GM12878 (cell line): Measurements from ENCODE around the gene SPRING1.

Experiments
- CHD2 ChIP-seq: IDR thresholded peaks from 2 replicates; pipeline ENCODE4 v1.6.1; 2011; ENCODE audit warnings: low read depth, low read length, improper control_type of control experiment, borderline replicate concordance
- CHD4 ChIP-seq: fragments of 200-600 bp; sonication (generic); IDR thresholded peaks from 2 replicates; pipeline ENCODE4 v1.6.1; 2016; ENCODE audit warnings: mild to moderate bottlenecking
- NR2C2 ChIP-seq: IDR thresholded peaks from 2 replicates; pipeline ENCODE4 v1.6.1; 2011; ENCODE audit warnings: borderline replicate concordance, low read depth; ENCODE audit not compliant: control insufficient read depth, insufficient read length
- POLR2A ChIP-seq: IDR thresholded peaks from 2 replicates; pipeline ENCODE4 v1.6.1; 2011; ENCODE audit warnings: low read depth, mild to moderate bottlenecking, low read length
- POLR2AphosphoS2 ChIP-seq: IDR thresholded peaks from 2 replicates; pipeline ENCODE4 v1.6.1; 2011; ENCODE audit warnings: low read depth, mild to moderate bottlenecking, low read length, improper control_type of control experiment, moderate library complexity
- POLR2AphosphoS5 ChIP-seq: IDR thresholded peaks from 2 replicates; pipeline ENCODE4 v1.6.1; 2011; ENCODE audit warnings: mild to moderate bottlenecking, low read length, inconsistent platforms
- TF ChIP-seq, protein P1 (sequence below): fragments of 450-650 bp; IDR thresholded peaks from 2 replicates; pipeline ENCODE4 v1.6.1; 2016; ENCODE audit warnings: mild to moderate bottlenecking, moderate library complexity, borderline replicate concordance
- TF ChIP-seq, protein P2 (sequence below), 3 experiments: IDR thresholded peaks in 2 of 3; conservative IDR thresholded peaks in 1 of 3; 2 replicates each; pipeline ENCODE4 v1.5.1; 2011; ENCODE audit warnings: low read depth in 3 of 3, low read length in 3 of 3, mild to moderate bottlenecking in 3 of 3, control low read depth in 2 of 3, moderate library complexity in 2 of 3, inconsistent platforms in 1 of 3, mixed read lengths in 1 of 3; ENCODE audit not compliant: control insufficient read depth in 2 of 3, insufficient read depth in 1 of 3; ENCODE audit errors: extremely low read depth in 1 of 3
- TF ChIP-seq, protein P3 (sequence below): IDR thresholded peaks from 2 replicates; pipeline ENCODE4 v1.6.1; 2012; ENCODE audit warnings: low read length, inconsistent platforms

DNA sequence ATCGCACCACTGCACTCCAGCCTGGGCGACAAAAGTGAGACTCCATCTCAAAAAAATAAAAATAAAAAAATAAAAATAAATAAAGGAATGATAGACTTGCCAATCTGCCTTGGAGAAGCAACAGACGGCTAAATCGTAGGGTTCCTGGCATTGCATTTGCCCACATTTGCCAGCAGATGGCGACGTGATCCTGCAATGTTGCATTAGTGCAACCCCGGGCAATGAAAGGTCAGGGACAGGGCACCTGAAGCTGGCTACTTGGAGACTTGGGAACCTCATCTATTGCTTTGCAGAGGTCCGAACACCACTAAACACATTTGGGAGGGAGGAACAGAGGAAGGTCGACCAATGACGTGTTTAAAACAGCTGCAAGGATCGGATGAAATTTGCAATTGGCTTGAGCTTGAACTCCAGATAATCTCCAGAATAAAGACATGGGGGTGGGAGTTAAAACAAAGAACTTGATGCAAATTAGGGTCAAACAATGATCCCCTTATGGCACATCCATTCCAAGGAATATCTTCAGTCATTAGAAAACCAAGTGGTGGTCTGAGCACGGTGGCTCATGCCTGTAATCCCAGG, 34.6 kb downstream of the SPRING1 start:
- no peak for TF ChIP-seq POLR2AphosphoS2
- TF ChIP-seq, protein P1, sequence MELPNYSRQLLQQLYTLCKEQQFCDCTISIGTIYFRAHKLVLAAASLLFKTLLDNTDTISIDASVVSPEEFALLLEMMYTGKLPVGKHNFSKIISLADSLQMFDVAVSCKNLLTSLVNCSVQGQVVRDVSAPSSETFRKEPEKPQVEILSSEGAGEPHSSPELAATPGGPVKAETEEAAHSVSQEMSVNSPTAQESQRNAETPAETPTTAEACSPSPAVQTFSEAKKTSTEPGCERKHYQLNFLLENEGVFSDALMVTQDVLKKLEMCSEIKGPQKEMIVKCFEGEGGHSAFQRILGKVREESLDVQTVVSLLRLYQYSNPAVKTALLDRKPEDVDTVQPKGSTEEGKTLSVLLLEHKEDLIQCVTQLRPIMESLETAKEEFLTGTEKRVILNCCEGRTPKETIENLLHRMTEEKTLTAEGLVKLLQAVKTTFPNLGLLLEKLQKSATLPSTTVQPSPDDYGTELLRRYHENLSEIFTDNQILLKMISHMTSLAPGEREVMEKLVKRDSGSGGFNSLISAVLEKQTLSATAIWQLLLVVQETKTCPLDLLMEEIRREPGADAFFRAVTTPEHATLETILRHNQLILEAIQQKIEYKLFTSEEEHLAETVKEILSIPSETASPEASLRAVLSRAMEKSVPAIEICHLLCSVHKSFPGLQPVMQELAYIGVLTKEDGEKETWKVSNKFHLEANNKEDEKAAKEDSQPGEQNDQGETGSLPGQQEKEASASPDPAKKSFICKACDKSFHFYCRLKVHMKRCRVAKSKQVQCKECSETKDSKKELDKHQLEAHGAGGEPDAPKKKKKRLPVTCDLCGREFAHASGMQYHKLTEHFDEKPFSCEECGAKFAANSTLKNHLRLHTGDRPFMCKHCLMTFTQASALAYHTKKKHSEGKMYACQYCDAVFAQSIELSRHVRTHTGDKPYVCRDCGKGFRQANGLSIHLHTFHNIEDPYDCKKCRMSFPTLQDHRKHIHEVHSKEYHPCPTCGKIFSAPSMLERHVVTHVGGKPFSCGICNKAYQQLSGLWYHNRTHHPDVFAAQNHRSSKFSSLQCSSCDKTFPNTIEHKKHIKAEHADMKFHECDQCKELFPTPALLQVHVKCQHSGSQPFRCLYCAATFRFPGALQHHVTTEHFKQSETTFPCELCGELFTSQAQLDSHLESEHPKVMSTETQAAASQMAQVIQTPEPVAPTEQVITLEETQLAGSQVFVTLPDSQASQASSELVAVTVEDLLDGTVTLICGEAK, result no peak
- no peak for TF ChIP-seq CHD4
- TF ChIP-seq, protein P2, sequence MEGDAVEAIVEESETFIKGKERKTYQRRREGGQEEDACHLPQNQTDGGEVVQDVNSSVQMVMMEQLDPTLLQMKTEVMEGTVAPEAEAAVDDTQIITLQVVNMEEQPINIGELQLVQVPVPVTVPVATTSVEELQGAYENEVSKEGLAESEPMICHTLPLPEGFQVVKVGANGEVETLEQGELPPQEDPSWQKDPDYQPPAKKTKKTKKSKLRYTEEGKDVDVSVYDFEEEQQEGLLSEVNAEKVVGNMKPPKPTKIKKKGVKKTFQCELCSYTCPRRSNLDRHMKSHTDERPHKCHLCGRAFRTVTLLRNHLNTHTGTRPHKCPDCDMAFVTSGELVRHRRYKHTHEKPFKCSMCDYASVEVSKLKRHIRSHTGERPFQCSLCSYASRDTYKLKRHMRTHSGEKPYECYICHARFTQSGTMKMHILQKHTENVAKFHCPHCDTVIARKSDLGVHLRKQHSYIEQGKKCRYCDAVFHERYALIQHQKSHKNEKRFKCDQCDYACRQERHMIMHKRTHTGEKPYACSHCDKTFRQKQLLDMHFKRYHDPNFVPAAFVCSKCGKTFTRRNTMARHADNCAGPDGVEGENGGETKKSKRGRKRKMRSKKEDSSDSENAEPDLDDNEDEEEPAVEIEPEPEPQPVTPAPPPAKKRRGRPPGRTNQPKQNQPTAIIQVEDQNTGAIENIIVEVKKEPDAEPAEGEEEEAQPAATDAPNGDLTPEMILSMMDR (IDR thresholded peaks at IDR 0.05 in 2 of 3, conservative IDR thresholded peaks at IDR 0.05 in 1 of 3; ENCODE audit: control insufficient read depth in 2 of 3, extremely low read depth in 1 of 3, insufficient read depth in 1 of 3, low read depth in 3 of 3, low read length in 3 of 3), result peak; percentile 86 to 92 (median 92); a peak in 5 of 6 replicates
- TF ChIP-seq POLR2AphosphoS5, result no peak
- TF ChIP-seq CHD2, result no peak
- TF ChIP-seq POLR2A, result no peak
- TF ChIP-seq, protein P3, sequence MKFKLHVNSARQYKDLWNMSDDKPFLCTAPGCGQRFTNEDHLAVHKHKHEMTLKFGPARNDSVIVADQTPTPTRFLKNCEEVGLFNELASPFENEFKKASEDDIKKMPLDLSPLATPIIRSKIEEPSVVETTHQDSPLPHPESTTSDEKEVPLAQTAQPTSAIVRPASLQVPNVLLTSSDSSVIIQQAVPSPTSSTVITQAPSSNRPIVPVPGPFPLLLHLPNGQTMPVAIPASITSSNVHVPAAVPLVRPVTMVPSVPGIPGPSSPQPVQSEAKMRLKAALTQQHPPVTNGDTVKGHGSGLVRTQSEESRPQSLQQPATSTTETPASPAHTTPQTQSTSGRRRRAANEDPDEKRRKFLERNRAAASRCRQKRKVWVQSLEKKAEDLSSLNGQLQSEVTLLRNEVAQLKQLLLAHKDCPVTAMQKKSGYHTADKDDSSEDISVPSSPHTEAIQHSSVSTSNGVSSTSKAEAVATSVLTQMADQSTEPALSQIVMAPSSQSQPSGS, result no peak
- TF ChIP-seq NR2C2, result no peak
